Measurements from ENCODE around the gene ERCC2. TPM values are rescaled to one million over a fixed set of nuclear protein-coding genes. Genes with fewer than 3 reads are reported as not detected.

The ERCC2 gene
- total RNA-seq, 2 donors from 2014 or later: 87.9 to 105 TPM

- no peaks in the 10 kb centered on the region for H3K9me3 ChIP-seq (ENCODE audit: control insufficient read depth, low read length)
- peaks cover 12% of the 10 kb centered on the region for H3K36me3 ChIP-seq (ENCODE audit: control insufficient read depth, insufficient read depth, low read length)
- Mint-ChIP-seq H3K36me3 (ENCODE audit: low read depth) (peaks cover 29% of the 10 kb centered on the region), H3K4me3 (no peak overlapping the region), H3K4me1 (no peaks in the 10 kb centered on the region), H3K27ac (no peak overlapping the region), H3K9me3 (peaks cover 5% of the 10 kb centered on the region), H3K27me3 (ENCODE audit: insufficient read depth) (peaks cover 32% of the 10 kb centered on the region)
- TF ChIP-seq CTCF (conservative IDR thresholded peaks at IDR 0.05): no peak
- no peak overlapping the region for H3K27ac ChIP-seq (ENCODE audit: low read depth, low read length)
- no peaks in the 10 kb centered on the region for H3K27me3 ChIP-seq (ENCODE audit: control insufficient read depth, insufficient read depth, low read length, poor library complexity, severe bottlenecking)
- H3K4me1 ChIP-seq (ENCODE audit: control insufficient read depth, insufficient read depth, low read length): no peaks in the 10 kb centered on the region
- H3K9ac ChIP-seq (ENCODE audit: extremely low read depth, low read length, poor library complexity, severe bottlenecking): no peak overlapping the region
- H3K4me3 ChIP-seq (ENCODE audit: low read length): no peak overlapping the region
- DNase-seq: no peak
- WGBS, 2 experiments (ENCODE audit: insufficient coverage in 1 of 2, insufficient read length in 1 of 2): 84 to 90% methylated on average over 6 to 12 of the region's 12 CpGs
Measured at GRCh38 chr19:45303269-45304060, 66.9 kb downstream of the ERCC2 start.

GRCh38 chr19:45302416-45302815 lies 68.0 kb downstream of the ERCC2 start:
- no peak overlapping the region for H3K27ac Mint-ChIP-seq

More at GRCh38 chr19:45302416-45302815, 68.0 kb downstream of the ERCC2 start:
- no peak overlapping the region for H3K9ac ChIP-seq (ENCODE audit: extremely low read depth, low read length, poor library complexity, severe bottlenecking)
- no peaks in the 10 kb centered on the region for H3K9me3 ChIP-seq (ENCODE audit: control insufficient read depth, low read length)
- DNase-seq: no peak
- 96 to 99% methylated on average over 18 to 26 of the region's 27 CpGs for WGBS, 2 experiments (ENCODE audit: insufficient coverage in 1 of 2, insufficient read length in 1 of 2)
- H3K36me3 ChIP-seq (ENCODE audit: control insufficient read depth, insufficient read depth, low read length): peaks cover 18% of the 10 kb centered on the region
- no peaks in the 10 kb centered on the region for H3K27me3 ChIP-seq (ENCODE audit: control insufficient read depth, insufficient read depth, low read length, poor library complexity, severe bottlenecking)
- Mint-ChIP-seq H3K27me3 (ENCODE audit: insufficient read depth) (peaks cover 28% of the 10 kb centered on the region), H3K9me3 (peaks cover 5% of the 10 kb centered on the region), H3K4me1 (no peaks in the 10 kb centered on the region), H3K36me3 (ENCODE audit: low read depth) (peaks cover 35% of the 10 kb centered on the region), H3K4me3 (no peak overlapping the region)
- no peak overlapping the region for H3K27ac ChIP-seq (ENCODE audit: low read depth, low read length)
- H3K4me1 ChIP-seq (ENCODE audit: control insufficient read depth, insufficient read depth, low read length): no peaks in the 10 kb centered on the region
- H3K4me3 ChIP-seq (ENCODE audit: low read length): no peak overlapping the region
- TF ChIP-seq CTCF (conservative IDR thresholded peaks at IDR 0.05): no peak

Other genes with a start within 250 kb of the ERCC2 start
- gene NKPD1, start 209.6 kb downstream of the ERCC2 start, total RNA-seq: under 1 TPM; 0.15 to 0.22 TPM
- gene TRAPPC6A, start 192.3 kb downstream of the ERCC2 start, total RNA-seq: 10 to 100 TPM; 56.6 to 79.1 TPM
- 10 to 100 TPM in 1 of 2 donors, 1 to 10 TPM in 1; 9.4 to 11.3 TPM for gene BLOC1S3, start 191.8 kb downstream of the ERCC2 start, total RNA-seq
- under 1 TPM in 1 of 2 donors, not detected in 1; 0.11 TPM for gene EXOC3L2, start 125.2 kb downstream of the ERCC2 start, total RNA-seq
- 10 to 100 TPM; 74.6 to 90.6 TPM for gene MARK4, start 119.3 kb downstream of the ERCC2 start, total RNA-seq
- 1 to 10 TPM; 2.7 to 3.7 TPM for gene CKM, start 47.7 kb downstream of the ERCC2 start, total RNA-seq
- 1 to 10 TPM; 3.6 to 4.8 TPM for gene KLC3, start 29.8 kb downstream of the ERCC2 start, total RNA-seq
- 10 to 100 TPM; 17.9 to 26.4 TPM for gene PPP1R13L, start 34.5 kb upstream of the ERCC2 start, total RNA-seq
- 10 to 100 TPM; 13.2 to 16.0 TPM for gene POLR1G, start 36.1 kb upstream of the ERCC2 start, total RNA-seq
- 10 to 100 TPM; 53.5 to 63.6 TPM for gene ERCC1, start 53.3 kb upstream of the ERCC2 start, total RNA-seq
- 1 to 10 TPM; 1.6 to 3.0 TPM for gene FOSB, start 97.4 kb upstream of the ERCC2 start, total RNA-seq
- 10 to 100 TPM; 15.7 to 18.5 TPM for gene RTN2, start 126.5 kb upstream of the ERCC2 start, total RNA-seq
- 1 to 10 TPM; 3.2 to 3.5 TPM for gene PPM1N, start 127.9 kb upstream of the ERCC2 start, total RNA-seq
- gene VASP, start 136.9 kb upstream of the ERCC2 start, total RNA-seq: 100 to 1,000 TPM; 134 to 144 TPM
- gene OPA3, start 214.2 kb upstream of the ERCC2 start, total RNA-seq: 10 to 100 TPM; 12.9 to 15.4 TPM
- not detected for gene GPR4, start 231.6 kb upstream of the ERCC2 start, total RNA-seq